Lung (tissue), 12 donors: ENCODE data around the gene ZBTB7A. TPM values are rescaled to one million over a fixed set of nuclear protein-coding genes. Genes with fewer than 3 reads are reported as not detected.

ENCODE experiments used
- ATAC-seq: fragments of 200-7000 bp; cut with Tn5 transposase; one replicate; pipeline ENCODE4 v1.9.1; 2020; ENCODE audit warnings: moderate number of reproducible peaks; ENCODE audit not compliant: insufficient read depth, low FRiP score
- DNase-seq, 3 donors: peaks; one replicate each; pipeline ENCODE4 v3.0.0-alpha.2; 2013 to 2017
- H3K27ac ChIP-seq, 2 donors: one replicate each; pipeline ENCODE4 v1.5.1; 2013; ENCODE audit warnings: mild to moderate bottlenecking in 2 of 2, moderate library complexity in 2 of 2, control low read depth in 1 of 2, inconsistent platforms in 1 of 2, low read depth in 1 of 2, low read length in 1 of 2
- H3K27me3 ChIP-seq, 3 donors: one replicate each; pipeline ENCODE4 v1.5.1; 2013; ENCODE audit warnings: low read length in 2 of 3; ENCODE audit not compliant: control insufficient read depth in 3 of 3, insufficient read depth in 3 of 3
- H3K36me3 ChIP-seq, 4 donors: one replicate each; pipeline ENCODE4 v1.5.1; 2013; ENCODE audit warnings: low read length in 4 of 4, mild to moderate bottlenecking in 1 of 4, moderate library complexity in 1 of 4; ENCODE audit not compliant: control insufficient read depth in 4 of 4, insufficient read depth in 4 of 4
- H3K4me1 ChIP-seq, 5 donors: one replicate each; pipeline ENCODE4 v1.5.1; 2013; ENCODE audit warnings: low read length in 5 of 5, mild to moderate bottlenecking in 2 of 5, moderate library complexity in 1 of 5; ENCODE audit not compliant: control insufficient read depth in 5 of 5, insufficient read depth in 5 of 5
- H3K4me3 ChIP-seq: one replicate; pipeline ENCODE4 v1.5.1; 2013; ENCODE audit warnings: mild to moderate bottlenecking, control low read depth, moderate library complexity
- H3K9ac ChIP-seq, 2 donors: one replicate each; pipeline ENCODE4 v1.5.1; 2013; ENCODE audit warnings: low read length in 2 of 2, control low read depth in 1 of 2; ENCODE audit not compliant: insufficient read depth in 1 of 2
- H3K9me3 ChIP-seq, 4 donors: one replicate each; pipeline ENCODE4 v1.5.1; 2013; ENCODE audit warnings: low read length in 3 of 4, mild to moderate bottlenecking in 1 of 4, moderate library complexity in 1 of 4; ENCODE audit not compliant: control insufficient read depth in 4 of 4, insufficient read depth in 3 of 4
- WGBS, 2 donors: extraction: QIAGEN DNeasy Blood & Tissue Kit; methylation state at CpG; one replicate each; pipeline ENCODE4 v1.1.7; 2013; 5-methylcytosine and 5-hydroxymethylcytosine counted together
- polyA plus RNA-seq, 2 donors: library from polyadenylated mRNA; stranded (reverse); fragments of 200-250 nt; gene quantifications; one replicate each; pipeline ENCODE4 v1.2.1, GENCODE V29; 2013
- total RNA-seq, 2 donors: library from RNA; depleted of rRNA in 1 of 2; stranded (reverse); fragments of >200 nt in 1 of 2; gene quantifications; one replicate each; pipeline ENCODE4 v1.2.1, GENCODE V29; 2014 to 2021
- TF ChIP-seq, protein P1 (sequence below): IDR thresholded peaks from 2 replicates; pipeline ENCODE4 v1.5.1; 2012; ENCODE audit warnings: mild to moderate bottlenecking; ENCODE audit errors: control extremely low read depth, extremely low read depth
- donor health status: control.
- donor health status: control.
- donor health status: Bipolar disorder and iron deficiency.
- donor health status: healthy.
- donor health status: DM: yes; HTN: yes; CAD: no.

Gene ZBTB7A
- total and polyA plus RNA-seq, 4 donors: 13.4 to 68.0 (median 19.5) TPM

DNA sequence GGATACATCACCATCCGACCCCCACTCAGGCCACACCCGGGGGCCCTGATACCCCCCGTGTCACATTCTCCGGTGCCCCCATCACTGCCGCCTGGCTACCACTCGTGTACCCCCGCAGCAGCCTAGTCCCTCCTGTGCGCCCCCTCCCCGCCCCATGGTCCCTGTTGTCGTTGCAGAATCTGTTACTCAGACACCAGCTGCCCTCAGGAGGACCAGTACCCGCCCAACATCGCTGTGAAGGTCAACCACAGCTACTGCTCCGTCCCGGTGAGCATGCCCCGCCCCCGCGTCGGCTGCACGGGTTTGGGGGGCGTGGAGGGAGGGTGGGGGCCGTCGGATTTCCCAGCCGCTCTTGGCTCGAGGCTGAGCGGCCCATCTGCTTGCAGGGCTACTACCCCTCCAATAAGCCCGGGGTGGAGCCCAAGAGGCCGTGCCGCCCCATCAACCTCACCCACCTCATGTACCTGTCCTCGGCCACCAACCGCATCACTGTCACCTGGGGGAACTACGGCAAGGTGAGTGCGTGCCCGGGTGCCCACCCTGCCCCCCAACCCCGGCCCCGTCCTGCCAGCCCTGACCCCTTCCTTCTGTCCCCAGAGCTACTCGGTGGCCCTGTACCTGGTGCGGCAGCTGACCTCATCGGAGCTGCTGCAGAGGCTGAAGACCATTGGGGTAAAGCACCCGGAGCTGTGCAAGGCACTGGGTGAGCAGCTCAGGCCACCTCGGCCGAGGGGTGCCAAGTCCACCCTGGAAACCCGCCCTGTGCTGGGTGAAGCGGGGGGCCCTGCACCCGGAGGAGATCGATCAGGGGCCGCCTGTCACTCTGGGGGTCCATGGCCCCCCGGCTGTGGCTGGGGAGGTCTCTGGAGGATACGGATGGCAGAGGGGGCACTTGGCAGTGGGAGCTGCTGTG is 38.1 kb downstream of the ZBTB7A start:
- Histone ChIP-seq H3K9me3 (no peaks in the 10 kb centered on the region), H3K27me3 (no peaks in the 10 kb centered on the region), H3K36me3 (peaks cover 1 to 58% (median 3%) of the 10 kb centered on the region in 4 donors), H3K4me1 (peaks cover 0 to under 1% (median 0%) of the 10 kb centered on the region in 5 donors), H3K9ac (no peak overlapping the region), H3K4me3 (no peak overlapping the region), H3K27ac (no peak overlapping the region)
- DNase-seq: no peak
- ATAC-seq: no peak
- TF ChIP-seq, protein P1, sequence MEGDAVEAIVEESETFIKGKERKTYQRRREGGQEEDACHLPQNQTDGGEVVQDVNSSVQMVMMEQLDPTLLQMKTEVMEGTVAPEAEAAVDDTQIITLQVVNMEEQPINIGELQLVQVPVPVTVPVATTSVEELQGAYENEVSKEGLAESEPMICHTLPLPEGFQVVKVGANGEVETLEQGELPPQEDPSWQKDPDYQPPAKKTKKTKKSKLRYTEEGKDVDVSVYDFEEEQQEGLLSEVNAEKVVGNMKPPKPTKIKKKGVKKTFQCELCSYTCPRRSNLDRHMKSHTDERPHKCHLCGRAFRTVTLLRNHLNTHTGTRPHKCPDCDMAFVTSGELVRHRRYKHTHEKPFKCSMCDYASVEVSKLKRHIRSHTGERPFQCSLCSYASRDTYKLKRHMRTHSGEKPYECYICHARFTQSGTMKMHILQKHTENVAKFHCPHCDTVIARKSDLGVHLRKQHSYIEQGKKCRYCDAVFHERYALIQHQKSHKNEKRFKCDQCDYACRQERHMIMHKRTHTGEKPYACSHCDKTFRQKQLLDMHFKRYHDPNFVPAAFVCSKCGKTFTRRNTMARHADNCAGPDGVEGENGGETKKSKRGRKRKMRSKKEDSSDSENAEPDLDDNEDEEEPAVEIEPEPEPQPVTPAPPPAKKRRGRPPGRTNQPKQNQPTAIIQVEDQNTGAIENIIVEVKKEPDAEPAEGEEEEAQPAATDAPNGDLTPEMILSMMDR: no peak
- WGBS, 2 donors: 95 to 96% methylated on average over 47 to 48 of the region's 48 CpGs

DNA sequence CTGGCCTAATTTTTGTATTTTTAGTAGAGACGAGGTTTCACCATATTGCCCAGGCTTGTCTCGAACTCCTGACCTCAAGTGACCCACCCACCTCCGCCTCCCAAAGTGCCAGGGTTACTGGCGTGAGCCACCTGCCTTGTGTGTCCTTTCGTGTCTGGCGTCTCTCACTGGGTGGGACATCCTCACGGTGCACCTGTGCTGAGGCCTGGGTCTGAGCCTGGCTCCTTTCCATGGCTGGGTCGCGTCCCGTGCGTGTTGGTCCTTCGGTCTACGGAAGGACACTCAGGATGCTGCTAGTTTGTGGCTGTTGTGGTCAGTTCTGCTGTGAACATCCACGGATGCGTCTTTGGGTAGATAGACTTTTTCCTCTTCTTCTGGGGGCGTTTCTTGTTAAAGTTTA is 39.6 kb downstream of the ZBTB7A start:
- WGBS, 2 donors: 94 to 95% methylated on average over 16 of the region's 16 CpGs
- ATAC-seq: no peak
- Histone ChIP-seq H3K27me3 (no peaks in the 10 kb centered on the region), H3K36me3 (peaks cover 0 to 46% (median 2%) of the 10 kb centered on the region in 4 donors), H3K27ac (no peak overlapping the region), H3K4me1 (peaks cover 0 to 4% (median 0%) of the 10 kb centered on the region in 5 donors), H3K9me3 (no peaks in the 10 kb centered on the region), H3K4me3 (no peak overlapping the region), H3K9ac (no peak overlapping the region)
- TF ChIP-seq, protein P1: no peak
- DNase-seq: no peak

GRCh38 chr19:4025317-4025716 is 41.4 kb downstream of the ZBTB7A start:
- no peak overlapping the region for H3K9ac ChIP-seq
- peaks cover 0 to 4% (median 0%) of the 10 kb centered on the region in 4 donors for H3K9me3 ChIP-seq
- H3K27ac ChIP-seq: no peak overlapping the region
- DNase-seq: no peak
- 70 to 75% methylated on average over 11 of the region's 11 CpGs for WGBS, 2 donors
- H3K27me3 ChIP-seq: no peaks in the 10 kb centered on the region
- TF ChIP-seq, protein P1: no peak
- no peak for ATAC-seq
- no peak overlapping the region for H3K4me3 ChIP-seq
- H3K4me1 ChIP-seq: peaks cover 0 to 4% (median 0%) of the 10 kb centered on the region in 5 donors
- H3K36me3 ChIP-seq: peaks cover 3 to 33% (median 10%) of the 10 kb centered on the region in 4 donors
